Skeletal muscle satellite cell (primary cell): ENCODE results near the gene STAP2. TPM values are rescaled to one million over a fixed set of nuclear protein-coding genes. Genes with fewer than 3 reads are reported as not detected.

ENCODE experiments used
- H3K27me3 ChIP-seq: 2 replicates; pipeline ENCODE4 v1.7.0; 2013; ENCODE audit warnings: low read length; ENCODE audit not compliant: control insufficient read depth, insufficient read depth
- H3K36me3 ChIP-seq: 2 replicates; pipeline ENCODE4 v1.7.0; 2013; ENCODE audit warnings: mild to moderate bottlenecking, control low read depth, low read length; ENCODE audit not compliant: insufficient read depth
- H3K4me1 ChIP-seq: 2 replicates; pipeline ENCODE4 v1.7.0; 2013; ENCODE audit warnings: low read length; ENCODE audit not compliant: control insufficient read depth, insufficient read depth
- H3K4me2 ChIP-seq: 2 replicates; pipeline ENCODE4 v1.7.0; 2013; ENCODE audit warnings: mild to moderate bottlenecking, low read length
- H3K4me3 ChIP-seq: 2 replicates; pipeline ENCODE4 v1.7.0; 2013; ENCODE audit warnings: low read length
- H3K9ac ChIP-seq: 2 replicates; pipeline ENCODE4 v1.7.0; 2013; ENCODE audit warnings: mild to moderate bottlenecking, low read depth, low read length, moderate library complexity
- H3K9me3 ChIP-seq: replicated peaks from 2 replicates; pipeline ENCODE4 v1.7.0; 2013; ENCODE audit warnings: mild to moderate bottlenecking, control low read depth, low read length
- total RNA-seq: library from RNA; depleted of rRNA; stranded (reverse); fragments of >200 nt; gene quantifications from 2 replicates; pipeline ENCODE4 v1.2.3, GENCODE V29; 2012; rRNA removed

Gene STAP2
- total RNA-seq = 2.0 and 2.5 TPM in 2 replicates

- peak within 1 kb of the TSS; percentile 71 for H3K9ac ChIP-seq
- H3K36me3 ChIP-seq = no peaks in the 10 kb centered on the region
- no peaks in the 10 kb centered on the region for H3K27me3 ChIP-seq
- H3K4me1 ChIP-seq = peaks cover 15% of the 10 kb centered on the region
- peak within 1 kb of the TSS; percentile 66 for H3K4me3 ChIP-seq
- H3K9me3 ChIP-seq = no peaks in the 10 kb centered on the region
- H3K4me2 ChIP-seq = peak within 1 kb of the TSS; percentile 84
Observed at GRCh38 chr19:4338441-4339355, at the start of gene STAP2. STAP2 (minus strand) TSS chr19:4338827; CDS start chr19:4338753, 74 bp downstream.

- Histone ChIP-seq H3K4me1 (peaks cover 50% of the 10 kb centered on the region), H3K4me2 (no peak overlapping the region)
Observed at GRCh38 chr19:4386041-4386782, 47.6 kb upstream of the STAP2 start.

GRCh38 chr19:4385291-4386040 is 46.8 kb upstream of the STAP2 start:
- no peak overlapping the region for H3K4me3 ChIP-seq
- no peak overlapping the region for H3K9ac ChIP-seq
- H3K27me3 ChIP-seq = no peaks in the 10 kb centered on the region
- H3K4me1 ChIP-seq = peaks cover 45% of the 10 kb centered on the region
- peaks cover 32% of the 10 kb centered on the region for H3K36me3 ChIP-seq
- no peaks in the 10 kb centered on the region for H3K9me3 ChIP-seq
- H3K4me2 ChIP-seq = no peak overlapping the region

More at GRCh38 chr19:4386041-4386782, 47.6 kb upstream of the STAP2 start:
- Histone ChIP-seq H3K9ac (no peak overlapping the region), H3K27me3 (no peaks in the 10 kb centered on the region), H3K9me3 (no peaks in the 10 kb centered on the region), H3K4me3 (no peak overlapping the region), H3K36me3 (peaks cover 32% of the 10 kb centered on the region)

GRCh38 chr19:4380254-4380727 is 41.7 kb upstream of the STAP2 start:
- Histone ChIP-seq H3K4me1 (peaks cover 55% of the 10 kb centered on the region), H3K4me3 (no peak overlapping the region)

GRCh38 chr19:4379383-4380253 is 41.0 kb upstream of the STAP2 start:
- Histone ChIP-seq H3K36me3 (peaks cover 7% of the 10 kb centered on the region), H3K9ac (peak overlapping the region; percentile 8), H3K4me2 (peak overlapping the region; percentile 49), H3K4me1 (peaks cover 58% of the 10 kb centered on the region), H3K4me3 (no peak overlapping the region), H3K9me3 (no peaks in the 10 kb centered on the region), H3K27me3 (no peaks in the 10 kb centered on the region)

More at GRCh38 chr19:4380254-4380727, 41.7 kb upstream of the STAP2 start:
- Histone ChIP-seq H3K9ac (peak overlapping the region; percentile 8), H3K36me3 (peaks cover 8% of the 10 kb centered on the region), H3K27me3 (no peaks in the 10 kb centered on the region), H3K4me2 (peak overlapping the region; percentile 49), H3K9me3 (no peaks in the 10 kb centered on the region)

GRCh38 chr19:4378886-4379285 is 40.3 kb upstream of the STAP2 start:
- no peak overlapping the region for H3K4me3 ChIP-seq
- H3K9ac ChIP-seq = no peak overlapping the region
- no peaks in the 10 kb centered on the region for H3K27me3 ChIP-seq
- H3K4me1 ChIP-seq = peaks cover 65% of the 10 kb centered on the region
- no peaks in the 10 kb centered on the region for H3K9me3 ChIP-seq
- H3K36me3 ChIP-seq = no peaks in the 10 kb centered on the region
- H3K4me2 ChIP-seq = peak overlapping the region; percentile 16

- no peaks in the 10 kb centered on the region for H3K27me3 ChIP-seq
- peaks cover 10% of the 10 kb centered on the region for H3K36me3 ChIP-seq
- no peak overlapping the region for H3K4me3 ChIP-seq
- H3K9me3 ChIP-seq = no peaks in the 10 kb centered on the region
- peak overlapping the region; percentile 41 for H3K4me2 ChIP-seq
- peak overlapping the region; percentile 16 for H3K9ac ChIP-seq
- H3K4me1 ChIP-seq = peaks cover 82% of the 10 kb centered on the region
Observed at GRCh38 chr19:4376991-4377781, 38.6 kb upstream of the STAP2 start.

- Histone ChIP-seq H3K36me3 (peaks cover 10% of the 10 kb centered on the region), H3K4me3 (no peak overlapping the region), H3K9me3 (no peaks in the 10 kb centered on the region), H3K27me3 (no peaks in the 10 kb centered on the region), H3K9ac (peak overlapping the region; percentile 16), H3K4me1 (peaks cover 88% of the 10 kb centered on the region), H3K4me2 (peak overlapping the region; percentile 41)
Observed at GRCh38 chr19:4376671-4376990, 38.0 kb upstream of the STAP2 start.

GRCh38 chr19:4376028-4376670 is 37.5 kb upstream of the STAP2 start:
- Histone ChIP-seq H3K4me2 (peak overlapping the region; percentile 77), H3K4me3 (no peak overlapping the region), H3K4me1 (peaks cover 93% of the 10 kb centered on the region), H3K9me3 (no peaks in the 10 kb centered on the region), H3K36me3 (peaks cover 10% of the 10 kb centered on the region), H3K9ac (peak overlapping the region; percentile 16), H3K27me3 (no peaks in the 10 kb centered on the region)
